Activated CD4-positive, alpha-beta T cell treated with anti-CD3 and anti-CD28 coated beads, Interleukin-2, Interleukin-6, amounts not matched to agents 100 ng/mL and 50 ng/mL, durations not matched to agents 16 hours and 8 hours (primary cell): ENCODE measurements around the gene UBTF.

Experiments used
- DNase-seq: peaks from one replicate; pipeline ENCODE4 v3.0.0-alpha.2; 2020

Gene UBTF

GRCh38 chr17:44219616-44220212, at the start of gene UBTF:
TSS of gene UBTF (minus strand) at chr17:44219675. CDS start at chr17:44218229, 1,446 bp downstream.
- DNase-seq = peak; percentile 69

DNA sequence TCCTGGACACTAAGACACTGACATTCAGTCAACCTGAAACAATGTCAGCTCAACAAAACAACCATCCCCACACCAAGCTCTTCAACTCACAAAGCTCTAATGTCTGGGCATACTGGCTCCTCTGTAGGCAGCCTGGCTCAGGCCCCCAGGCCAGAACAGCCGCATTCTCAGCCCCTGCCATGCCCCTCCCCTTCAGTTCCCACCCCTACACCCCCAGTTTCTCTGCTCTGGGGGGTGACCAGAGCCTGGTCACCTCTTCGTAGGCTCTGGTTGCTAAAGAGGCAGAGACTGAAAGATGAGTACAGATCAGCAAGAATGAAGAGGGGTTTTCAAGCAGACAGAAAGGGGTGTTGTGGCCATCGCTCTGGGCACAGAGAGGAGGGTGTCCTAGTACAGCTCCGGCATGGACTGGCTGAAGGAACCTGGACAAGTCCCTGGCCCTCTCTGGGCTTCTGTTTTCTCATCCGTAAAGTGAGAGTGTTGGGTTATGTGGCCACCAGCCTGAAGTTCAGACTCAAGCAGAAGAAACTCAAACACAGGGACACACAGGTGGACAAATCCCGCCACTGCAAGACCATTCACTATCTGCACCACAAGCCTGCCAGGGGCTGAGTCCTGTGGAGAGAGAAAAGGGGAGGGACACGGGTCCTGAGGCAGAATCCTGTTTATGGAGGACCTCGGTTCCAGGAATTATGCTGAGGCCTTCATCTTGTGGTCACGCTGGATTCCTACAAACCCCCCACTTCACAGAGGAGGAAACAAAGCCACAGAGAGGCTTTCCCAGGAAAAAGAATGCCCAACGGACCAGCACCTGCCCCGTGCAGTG, 49.4 kb upstream of the UBTF start:
- DNase-seq = no peak

DNA sequence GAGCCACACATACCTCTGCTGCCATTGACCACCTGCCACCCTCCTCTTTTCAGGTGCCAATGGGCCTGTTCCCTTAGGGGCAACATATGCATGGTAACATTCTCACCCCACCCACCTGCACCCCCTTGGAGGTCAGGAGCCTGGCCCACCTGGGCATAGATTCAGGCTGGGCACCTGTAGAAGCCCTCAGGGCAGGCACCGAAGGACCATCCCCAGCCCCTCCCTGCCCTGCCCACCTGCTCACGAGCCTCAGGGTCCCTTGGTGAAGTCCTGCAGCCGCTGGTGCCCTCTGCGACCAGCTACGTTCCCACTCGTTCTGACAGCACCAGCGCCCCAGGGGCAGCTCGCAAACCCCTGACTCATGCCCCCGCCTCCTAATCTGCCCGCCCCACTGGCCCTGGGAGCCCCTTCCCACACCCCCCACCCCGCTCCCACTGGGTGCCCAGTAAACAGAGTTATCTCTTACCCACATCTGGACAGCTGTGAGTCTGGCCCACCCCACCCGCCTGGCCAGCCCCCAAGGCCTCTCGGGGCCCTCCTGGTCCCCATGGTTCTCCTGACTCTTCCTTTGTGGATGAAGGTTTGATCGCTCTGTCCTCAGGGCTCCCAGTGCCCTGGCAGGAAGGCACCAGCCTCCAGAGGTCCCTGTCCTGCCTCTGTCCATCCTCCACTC, 48.5 kb upstream of the UBTF start, which contains the start of gene SLC4A1:
SLC4A1 (minus strand) TSS at position 318 of the 673 bp plus-strand sequence. CDS start 5,269 bp downstream, outside the sequence.
- DNase-seq = no peak

GRCh38 chr17:44267165-44267455, 47.6 kb upstream of the UBTF start:
- no peak for DNase-seq

GRCh38 chr17:44266402-44267164, 47.1 kb upstream of the UBTF start:
- no peak for DNase-seq

GRCh38 chr17:44263345-44263902, 43.9 kb upstream of the UBTF start:
- DNase-seq = no peak

GRCh38 chr17:44262654-44263225, 43.3 kb upstream of the UBTF start:
- DNase-seq = no peak

GRCh38 chr17:44260296-44260695, 40.8 kb upstream of the UBTF start:
- DNase-seq = no peak

- DNase-seq = no peak
These were observed 39.4 kb upstream of the UBTF start for GRCh38 chr17:44258811-44259351.

- no peak for DNase-seq
These were observed 38.6 kb upstream of the UBTF start for GRCh38 chr17:44257815-44258760.

- DNase-seq = no peak
These were observed 37.2 kb upstream of the UBTF start for GRCh38 chr17:44256671-44257070.

GRCh38 chr17:44255915-44256314, 36.4 kb upstream of the UBTF start:
- DNase-seq = no peak

DNA sequence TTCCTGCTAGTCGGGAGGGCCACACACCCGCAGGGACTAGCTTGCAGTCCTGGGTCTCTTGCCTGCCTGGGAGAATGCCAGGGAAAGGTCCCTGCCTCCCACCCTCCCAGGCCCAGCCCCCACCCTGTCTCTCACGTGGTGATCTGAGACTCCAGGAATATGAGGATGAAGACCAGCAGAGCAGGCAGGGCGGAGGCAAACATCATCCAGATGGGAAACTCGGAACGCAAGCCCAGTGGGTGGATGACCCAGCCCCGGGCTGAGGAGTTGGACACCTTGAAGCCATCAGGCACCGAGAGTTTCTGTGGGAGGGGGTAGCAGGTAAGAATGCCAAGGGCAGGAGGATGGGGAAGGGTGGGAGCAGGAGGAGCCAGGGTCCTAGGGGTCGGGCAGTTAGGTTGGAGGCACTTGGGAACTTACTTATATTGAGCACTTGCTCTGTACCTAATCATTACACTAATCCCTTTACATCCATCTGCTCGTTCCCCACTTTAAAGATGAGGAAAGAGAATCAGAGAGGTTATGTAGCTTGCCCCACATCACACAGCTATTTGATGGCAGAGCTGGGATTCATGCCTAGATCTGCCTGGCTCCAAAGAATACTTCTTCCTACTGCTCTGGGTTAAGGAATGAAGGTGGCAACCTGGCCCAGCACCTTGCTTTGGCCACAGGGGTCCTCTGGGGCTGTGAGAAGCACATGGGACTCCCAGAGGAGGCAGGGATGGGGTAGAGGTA, 35.1 kb upstream of the UBTF start:
- DNase-seq = no peak

- no peak for DNase-seq
These were observed 33.5 kb upstream of the UBTF start for GRCh38 chr17:44253006-44253405.

DNA sequence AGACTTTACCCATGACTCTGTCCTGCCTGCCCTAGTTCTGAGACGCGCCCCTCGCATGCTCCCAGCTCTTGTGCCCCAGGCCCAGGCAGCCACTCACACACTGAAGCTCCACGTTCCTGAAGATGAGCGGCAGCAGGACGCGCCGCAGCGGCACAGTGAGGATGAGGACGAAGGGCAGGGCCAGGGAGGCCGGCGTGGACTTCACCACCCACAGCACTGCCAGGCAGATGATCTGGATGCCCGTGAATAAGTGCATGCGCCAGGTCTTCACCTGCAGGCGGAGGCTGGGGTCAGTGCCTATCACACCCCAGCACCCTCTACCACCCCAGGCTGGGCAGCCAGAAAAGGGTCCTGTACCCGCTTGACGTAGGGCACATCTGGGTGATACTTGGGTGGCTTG, 31.6 kb upstream of the UBTF start:
- DNase-seq = no peak

DNA sequence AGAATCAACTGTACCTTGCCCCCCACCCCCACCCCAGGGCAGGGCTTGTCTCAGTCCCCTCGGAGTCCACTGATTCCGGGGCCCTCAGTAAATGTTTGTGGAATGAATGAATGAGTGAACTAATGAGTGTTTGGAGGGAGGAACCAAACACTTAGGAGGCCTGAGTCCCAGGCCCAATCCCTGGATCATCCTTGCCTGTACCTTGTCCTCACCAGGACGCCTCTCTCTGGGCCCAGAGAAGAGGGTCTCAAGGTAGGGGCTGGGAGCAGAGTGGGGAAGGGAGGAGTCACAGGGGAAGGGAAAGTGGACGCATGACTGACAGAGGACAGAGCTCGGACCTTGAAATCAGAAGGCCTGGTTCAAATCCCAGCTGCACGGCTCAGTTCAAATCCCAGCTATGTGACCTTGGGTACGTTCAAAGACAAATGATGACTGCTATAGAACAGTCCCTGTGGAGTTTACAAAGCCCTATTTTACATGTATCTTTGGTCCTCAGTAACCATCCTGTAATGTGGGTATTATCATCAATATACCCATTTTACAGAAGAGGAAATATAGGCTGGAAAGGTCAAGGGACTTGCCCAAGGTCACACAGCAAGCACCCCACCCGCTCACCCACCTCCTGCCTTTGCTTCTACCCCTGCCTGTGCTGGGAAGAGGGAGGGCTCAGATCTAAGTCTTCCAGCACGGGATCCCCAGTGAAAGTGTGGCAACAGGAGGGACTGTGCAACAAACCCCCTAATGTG, 30.2 kb upstream of the UBTF start:
- DNase-seq = no peak

DNA sequence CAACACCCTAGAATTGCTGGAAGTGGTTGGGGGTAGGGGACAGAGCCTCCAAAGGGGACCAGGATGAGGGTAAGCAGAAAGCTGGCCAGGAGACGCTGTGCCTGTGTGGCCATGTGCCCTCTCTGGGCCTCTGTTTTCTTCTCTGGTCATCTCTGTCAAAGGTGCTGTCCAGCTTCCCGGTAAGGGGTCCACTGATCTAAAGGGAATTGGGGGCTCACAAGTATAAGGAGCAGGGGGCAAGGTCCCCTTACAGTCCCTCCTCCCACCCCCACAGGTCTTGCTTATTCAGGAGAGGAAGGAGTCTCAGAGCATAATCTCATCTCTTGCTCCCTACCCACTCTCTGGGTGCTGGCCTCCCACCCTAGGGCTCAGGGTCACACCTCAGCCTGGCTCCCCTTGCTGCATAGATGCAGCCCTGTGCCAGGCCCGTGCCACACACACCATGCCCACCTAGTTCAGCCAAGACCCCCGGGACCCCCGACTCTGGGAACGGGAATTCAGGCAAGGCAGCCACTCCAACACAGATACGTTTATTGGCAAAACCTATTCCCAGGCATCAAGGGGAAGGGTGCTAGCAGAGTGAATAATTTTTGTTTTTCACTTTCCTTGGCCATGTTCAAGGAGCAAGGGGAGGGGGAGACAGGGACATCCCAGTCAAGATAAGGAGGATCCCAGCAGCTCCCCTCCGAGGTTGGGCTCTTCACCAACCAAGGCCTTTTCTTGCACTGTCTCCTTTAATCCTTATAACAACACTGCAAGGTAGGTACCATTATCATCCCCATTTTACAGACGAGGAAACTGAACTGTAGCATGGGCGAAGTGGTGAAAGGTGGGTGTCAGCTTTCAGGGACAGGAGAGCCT, 28.6 kb upstream of the UBTF start:
- DNase-seq = no peak

DNA sequence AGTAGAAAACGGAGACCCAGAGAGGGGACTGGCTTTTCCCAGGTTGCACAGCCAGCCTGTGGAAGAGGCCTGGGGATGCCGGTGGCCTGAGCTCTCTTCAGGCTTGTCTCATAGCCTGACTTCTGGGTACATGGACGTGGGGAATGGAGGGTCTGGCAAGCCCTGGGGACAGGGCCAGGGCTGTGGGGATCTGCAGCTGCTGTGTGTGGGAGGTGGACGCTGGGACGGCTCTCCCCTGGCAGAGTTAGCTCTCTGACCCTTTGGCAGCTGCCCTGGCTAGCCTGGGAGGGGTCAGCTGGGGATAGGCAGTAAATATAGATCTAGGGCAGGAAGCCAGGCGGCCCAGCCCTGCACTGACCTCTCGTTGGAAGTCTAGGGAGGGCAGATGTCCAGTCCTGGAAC, 28.0 kb upstream of the UBTF start:
- DNase-seq = no peak
